ENCODE measurements around the gene PRKCE.

The PRKCE gene

DNA sequence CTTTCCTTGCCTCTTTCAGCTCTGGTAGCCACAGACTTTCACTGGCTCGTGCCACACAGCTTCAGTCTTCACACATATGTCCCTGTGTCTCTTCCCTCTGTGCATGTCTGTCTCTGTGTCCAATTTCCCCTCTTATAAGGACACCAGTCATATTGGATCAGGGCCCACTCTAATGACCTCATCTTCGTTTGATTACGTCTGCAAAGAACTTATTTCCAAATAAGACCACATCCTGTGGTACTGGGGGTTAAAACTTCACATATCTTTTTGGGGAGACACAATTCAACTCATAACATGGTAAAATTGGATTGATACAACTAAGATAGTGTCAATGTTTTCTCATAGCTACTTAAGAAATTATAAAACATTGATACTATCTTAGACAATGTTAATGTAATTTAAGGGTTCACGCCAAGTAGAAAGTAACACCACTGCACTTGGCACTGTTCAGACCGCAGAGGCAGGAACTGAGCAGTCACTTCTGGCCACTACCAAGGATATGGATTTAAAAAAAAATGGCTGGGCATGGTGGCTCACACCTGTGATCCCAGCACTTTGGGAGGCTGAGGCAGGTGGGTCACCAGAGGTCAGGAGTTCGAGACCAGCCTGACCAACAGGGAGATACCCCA, 526.1 kb downstream of the PRKCE start:
- no peak for DNase-seq (ENCODE audit: low read depth in 2 of 3, low spot score in 1 of 3)

DNA sequence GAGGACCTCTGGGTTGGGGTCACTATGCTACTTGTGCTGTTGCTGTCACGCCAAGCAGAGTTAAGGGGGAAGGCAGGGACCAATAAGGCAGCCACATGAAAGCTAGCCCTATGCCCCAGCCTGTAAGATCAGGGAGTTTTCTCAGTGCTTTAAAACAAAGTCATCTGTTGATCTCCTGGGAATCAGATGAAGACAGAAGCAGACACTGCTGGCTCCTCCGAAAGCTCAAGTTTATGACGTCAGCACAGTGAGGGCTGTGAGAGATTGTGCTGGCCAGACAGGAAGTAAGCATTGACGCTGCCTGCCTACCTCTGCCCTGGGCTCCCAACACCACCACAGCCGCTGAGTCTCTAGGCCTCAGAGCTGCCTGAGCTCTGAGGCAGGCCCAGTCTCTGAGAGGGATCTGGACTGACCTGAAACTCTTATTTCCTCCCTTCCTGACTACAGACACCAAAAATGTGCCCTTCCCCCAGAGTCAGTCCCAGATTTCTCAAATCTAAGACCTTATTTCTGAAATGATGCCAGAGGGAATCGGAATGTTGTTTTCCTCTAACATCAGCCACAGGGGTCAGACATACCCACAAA, 527.7 kb downstream of the PRKCE start:
- peak; percentile 8 to 21 (median 17) for DNase-seq (ENCODE audit: low read depth in 2 of 3, low spot score in 1 of 3)

GRCh38 chr2:46180189-46180588, 528.7 kb downstream of the PRKCE start:
- DNase-seq (ENCODE audit: low read depth in 2 of 3, low spot score in 1 of 3) = no peak

GRCh38 chr2:46181306-46181705, 529.8 kb downstream of the PRKCE start:
- no peak for DNase-seq (ENCODE audit: low read depth in 2 of 3, low spot score in 1 of 3)

DNA sequence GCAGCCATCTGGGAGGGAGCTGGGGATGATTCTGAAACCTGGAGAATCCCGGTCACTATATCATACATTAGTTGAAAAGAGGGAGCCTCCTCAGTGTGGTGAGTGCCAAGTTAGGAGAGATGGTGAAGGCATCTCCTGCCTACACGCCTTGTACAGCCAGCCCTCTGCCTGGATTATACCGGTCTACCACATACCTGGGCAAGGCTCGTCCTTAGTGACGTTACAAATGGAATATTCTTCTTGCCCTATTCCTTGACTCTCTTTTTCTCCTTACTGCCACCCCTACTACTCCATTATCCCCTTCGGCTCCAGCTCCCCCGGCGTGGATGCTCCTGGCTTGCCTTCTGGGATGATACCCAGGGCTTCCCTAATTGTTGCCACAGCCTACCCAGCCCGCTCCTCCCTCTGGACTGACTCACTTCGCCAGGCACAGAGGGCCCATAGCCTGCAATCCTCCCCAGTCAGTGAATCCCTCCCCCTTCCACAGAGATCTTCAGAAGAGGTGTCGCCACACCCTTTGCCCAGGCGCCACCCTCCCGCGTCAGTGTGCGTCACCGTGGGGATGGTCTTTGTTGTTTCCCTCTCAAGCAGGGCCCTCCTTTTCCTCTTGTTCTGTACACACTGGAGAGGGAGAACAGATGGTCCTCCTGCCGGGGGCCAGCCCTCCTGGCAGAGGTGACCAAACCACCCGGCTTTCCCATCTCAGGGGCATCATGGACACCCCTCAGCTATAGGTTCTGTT, 530.5 kb downstream of the PRKCE start:
- DNase-seq (ENCODE audit: low read depth in 2 of 3, low spot score in 1 of 3) = no peak

DNA sequence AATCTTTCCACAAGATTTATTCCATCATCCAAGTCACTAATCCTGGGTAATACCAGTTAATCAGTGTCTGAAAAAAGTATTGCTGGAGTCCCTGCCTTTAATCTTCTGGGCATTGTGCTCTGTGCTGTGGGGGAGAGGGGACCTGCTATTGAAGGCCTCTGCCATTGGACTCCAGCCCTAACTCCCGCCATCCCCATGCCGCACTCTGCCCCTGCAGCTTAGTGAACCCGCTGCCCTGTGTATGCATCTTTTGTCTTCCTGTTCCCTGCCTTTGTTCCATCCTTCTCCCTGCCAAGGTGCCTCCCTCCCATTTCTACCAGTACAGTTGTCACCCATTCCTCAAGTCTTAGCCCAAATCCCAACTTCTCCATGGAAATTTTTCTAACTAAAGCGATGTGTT, 532.0 kb downstream of the PRKCE start:
- DNase-seq (ENCODE audit: low read depth in 2 of 3, low spot score in 1 of 3) = no peak

GRCh38 chr2:46184794-46185583, 533.5 kb downstream of the PRKCE start:
- DNase-seq (ENCODE audit: low read depth in 2 of 3, low spot score in 1 of 3) = no peak

DNA sequence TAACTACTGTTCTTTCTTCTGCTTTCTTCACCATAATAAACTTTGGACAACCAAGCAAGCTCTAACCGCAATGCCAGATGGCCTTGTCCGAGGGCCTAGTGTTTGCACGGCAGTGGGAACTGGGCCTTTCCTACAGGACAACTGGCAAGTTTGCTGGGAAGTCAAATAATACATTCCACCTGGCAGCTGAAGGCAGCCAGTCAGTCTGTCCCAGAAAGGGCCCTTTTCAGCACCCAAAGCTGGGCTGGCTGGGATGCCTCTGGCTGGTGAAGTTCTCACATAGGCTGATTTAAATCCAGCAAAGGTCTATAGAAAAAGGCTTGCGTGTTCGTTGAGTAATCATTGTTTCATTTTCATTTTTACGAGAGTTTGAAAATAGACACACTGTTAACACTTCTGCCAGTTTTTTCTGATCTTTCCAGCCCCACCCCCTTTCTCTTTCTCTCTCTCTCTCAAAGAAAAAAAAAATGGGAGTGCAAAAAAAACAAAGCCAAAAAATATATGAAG, 535.7 kb downstream of the PRKCE start:
- DNase-seq (ENCODE audit: low read depth in 2 of 3, low spot score in 1 of 3) = peak in 2 of 3 donors; percentile 12 to 24

- DNase-seq (ENCODE audit: low read depth in 2 of 3, low spot score in 1 of 3) = no peak
Observed at GRCh38 chr2:46188041-46188716, 536.7 kb downstream of the PRKCE start.

DNA sequence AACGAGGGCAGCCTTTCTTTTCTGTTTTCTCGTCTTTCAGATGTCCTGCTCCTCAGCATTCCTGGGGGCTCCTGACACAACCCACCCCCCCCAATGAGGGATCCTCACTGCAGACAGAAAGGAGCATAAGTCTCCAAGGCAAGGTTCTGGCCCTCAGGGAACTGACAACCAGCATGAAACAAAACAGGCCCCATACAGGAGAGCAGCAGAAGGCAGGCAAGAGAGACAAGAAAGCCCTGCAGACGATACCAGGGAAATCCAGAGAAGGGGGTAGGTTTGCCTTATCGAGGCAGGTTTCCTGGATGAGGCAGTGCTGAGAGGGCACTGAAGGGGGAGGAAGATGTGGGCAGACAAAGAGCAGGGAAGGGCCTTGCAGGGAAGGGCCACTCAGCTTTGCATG, 541.9 kb downstream of the PRKCE start:
- DNase-seq (ENCODE audit: low read depth in 2 of 3, low spot score in 1 of 3) = no peak

- DNase-seq (ENCODE audit: low read depth in 2 of 3, low spot score in 1 of 3) = no peak
Observed at GRCh38 chr2:46193855-46194254, 542.4 kb downstream of the PRKCE start.

DNA sequence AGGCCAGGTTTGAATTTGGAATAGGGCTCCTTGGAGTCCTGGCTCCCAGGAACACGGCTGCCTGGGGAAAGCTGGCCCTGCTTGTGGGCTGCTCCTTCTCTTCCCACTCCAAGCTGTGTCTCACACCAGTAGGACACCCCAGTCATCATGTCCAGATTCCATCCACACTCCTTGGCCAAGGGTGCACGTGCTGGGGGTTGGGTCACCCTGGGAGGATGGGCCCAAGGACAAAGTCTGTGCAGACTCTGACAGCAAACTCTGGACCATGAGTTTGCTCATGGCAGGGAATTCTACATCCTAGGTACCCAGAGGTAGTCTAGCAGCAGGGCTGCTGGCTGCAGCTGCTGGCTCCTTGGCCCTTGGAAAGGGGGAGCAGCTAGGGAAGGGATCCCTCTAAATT, 543.4 kb downstream of the PRKCE start:
- DNase-seq (ENCODE audit: low read depth in 2 of 3, low spot score in 1 of 3) = no peak

- no peak for DNase-seq (ENCODE audit: low read depth in 2 of 3, low spot score in 1 of 3)
Observed at GRCh38 chr2:46195819-46196218, 544.3 kb downstream of the PRKCE start.

GRCh38 chr2:46196871-46197462, 545.5 kb downstream of the PRKCE start:
- no peak for DNase-seq (ENCODE audit: low read depth in 2 of 3, low spot score in 1 of 3)

- no peak for DNase-seq (ENCODE audit: low read depth in 2 of 3, low spot score in 1 of 3)
Observed at GRCh38 chr2:46197672-46198071, 546.2 kb downstream of the PRKCE start.

- no peak for DNase-seq (ENCODE audit: low read depth in 2 of 3, low spot score in 1 of 3)
Observed at GRCh38 chr2:46198164-46198883, 546.8 kb downstream of the PRKCE start.

DNA sequence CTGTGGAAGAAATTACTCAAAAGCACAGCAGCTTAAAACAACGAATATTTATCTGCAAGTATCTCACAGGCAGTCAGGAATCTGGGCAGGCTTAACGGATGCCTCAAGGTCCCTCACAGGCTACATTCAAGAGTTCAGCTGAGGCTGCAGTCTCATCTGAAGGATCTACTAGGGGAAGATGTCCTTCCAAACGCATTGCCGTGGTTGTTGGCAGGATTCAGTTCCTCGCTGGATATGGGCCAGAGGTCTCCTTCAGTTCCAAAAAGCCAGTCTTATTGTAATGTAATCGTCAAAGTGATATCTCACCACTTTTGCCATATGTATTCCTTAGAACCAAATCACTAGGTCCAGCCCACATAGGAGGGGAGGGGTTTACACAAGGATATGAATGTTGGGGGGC, 547.5 kb downstream of the PRKCE start:
- DNase-seq (ENCODE audit: low read depth in 2 of 3, low spot score in 1 of 3) = no peak

DNA sequence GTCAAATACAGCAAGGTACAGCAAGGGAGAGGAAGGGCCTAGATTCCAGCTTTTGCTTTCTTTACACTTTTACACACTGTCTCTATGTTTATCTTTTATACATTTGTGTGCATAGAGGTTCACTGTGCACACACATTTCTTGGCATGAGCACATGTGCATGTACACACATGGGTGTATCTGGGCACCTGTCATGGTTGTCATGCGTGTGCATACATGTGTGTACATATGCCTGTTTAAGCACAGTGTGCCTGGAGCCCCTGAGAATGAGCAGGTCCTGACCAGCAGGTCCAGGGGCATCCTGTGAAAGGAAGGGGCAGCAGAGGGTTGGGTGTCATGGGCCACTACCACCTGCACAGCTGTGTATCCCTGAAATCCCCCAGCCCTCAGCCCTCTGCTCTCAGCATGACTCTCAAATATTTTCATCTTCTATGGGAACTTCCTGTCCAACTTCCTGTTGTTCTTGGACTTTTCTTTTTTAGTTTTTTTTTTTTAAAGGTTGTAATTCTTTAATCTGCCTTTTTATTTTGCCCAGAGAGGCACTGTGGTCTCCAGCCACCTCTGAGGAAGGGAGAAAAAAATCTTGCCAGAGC, 548.7 kb downstream of the PRKCE start:
- no peak for DNase-seq (ENCODE audit: low read depth in 2 of 3, low spot score in 1 of 3)

DNA sequence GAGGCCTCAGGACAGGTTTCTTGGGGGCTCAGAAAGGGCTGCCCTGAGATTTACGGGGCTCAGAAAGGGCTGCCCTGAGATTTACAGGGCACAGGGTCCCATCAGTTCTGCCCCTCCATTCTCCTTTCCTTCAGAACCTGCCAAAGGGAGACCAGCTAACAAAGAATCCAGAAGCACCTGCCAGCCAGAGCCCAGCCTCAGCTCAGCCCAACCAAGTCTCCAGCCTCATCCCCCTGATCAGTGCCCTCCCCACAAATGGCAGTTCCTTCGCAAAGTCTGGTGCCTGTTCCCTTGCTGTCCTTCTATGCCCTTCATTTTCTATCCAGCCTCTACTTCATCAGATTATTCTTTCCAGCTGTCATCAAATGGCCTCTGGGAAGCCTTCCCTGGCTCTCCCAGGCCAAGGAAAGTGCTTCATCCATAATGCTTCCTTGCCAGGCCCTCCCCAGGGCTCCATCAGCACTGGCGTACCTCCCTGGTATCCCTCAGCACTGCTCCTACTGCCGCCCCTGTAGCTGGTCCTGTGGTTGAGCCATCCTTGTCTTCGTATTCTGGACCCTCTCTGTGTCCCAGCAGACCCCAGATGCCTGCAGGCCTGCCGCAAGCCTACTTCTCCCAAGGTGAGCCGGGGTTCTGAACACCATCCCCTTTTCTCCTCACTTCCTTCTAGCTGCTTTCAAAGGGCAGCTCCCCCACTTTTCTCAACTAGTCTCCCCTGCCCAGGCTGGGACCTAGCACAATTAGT, 549.6 kb downstream of the PRKCE start:
- no peak for DNase-seq (ENCODE audit: low read depth in 2 of 3, low spot score in 1 of 3)

Measured in stimulated activated CD4-positive, alpha-beta T cell treated with anti-CD3 and anti-CD28 coated beads, Interleukin-12 subunit alpha, Interleukin-12 subunit beta, amount 100 ng/mL, for 48 hours (primary cell).